Stimulated activated CD4-positive, alpha-beta T cell treated with anti-CD3 and anti-CD28 coated beads, Interleukin-2, amount 100 ng/mL, for 48 hours (primary cell): Measurements from ENCODE around the gene FOXN1.
"Not testable (repeated sequence)": the region's sequence is repeated elsewhere in the genome, so short reads cannot be mapped to it uniquely, and the experiment has no call there.

Experiments
- DNase-seq, 2 donors: peaks; one replicate each; pipeline ENCODE4 v3.0.0-alpha.2; 2020

FOXN1 gene, protein sequence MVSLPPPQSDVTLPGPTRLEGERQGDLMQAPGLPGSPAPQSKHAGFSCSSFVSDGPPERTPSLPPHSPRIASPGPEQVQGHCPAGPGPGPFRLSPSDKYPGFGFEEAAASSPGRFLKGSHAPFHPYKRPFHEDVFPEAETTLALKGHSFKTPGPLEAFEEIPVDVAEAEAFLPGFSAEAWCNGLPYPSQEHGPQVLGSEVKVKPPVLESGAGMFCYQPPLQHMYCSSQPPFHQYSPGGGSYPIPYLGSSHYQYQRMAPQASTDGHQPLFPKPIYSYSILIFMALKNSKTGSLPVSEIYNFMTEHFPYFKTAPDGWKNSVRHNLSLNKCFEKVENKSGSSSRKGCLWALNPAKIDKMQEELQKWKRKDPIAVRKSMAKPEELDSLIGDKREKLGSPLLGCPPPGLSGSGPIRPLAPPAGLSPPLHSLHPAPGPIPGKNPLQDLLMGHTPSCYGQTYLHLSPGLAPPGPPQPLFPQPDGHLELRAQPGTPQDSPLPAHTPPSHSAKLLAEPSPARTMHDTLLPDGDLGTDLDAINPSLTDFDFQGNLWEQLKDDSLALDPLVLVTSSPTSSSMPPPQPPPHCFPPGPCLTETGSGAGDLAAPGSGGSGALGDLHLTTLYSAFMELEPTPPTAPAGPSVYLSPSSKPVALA

DNA sequence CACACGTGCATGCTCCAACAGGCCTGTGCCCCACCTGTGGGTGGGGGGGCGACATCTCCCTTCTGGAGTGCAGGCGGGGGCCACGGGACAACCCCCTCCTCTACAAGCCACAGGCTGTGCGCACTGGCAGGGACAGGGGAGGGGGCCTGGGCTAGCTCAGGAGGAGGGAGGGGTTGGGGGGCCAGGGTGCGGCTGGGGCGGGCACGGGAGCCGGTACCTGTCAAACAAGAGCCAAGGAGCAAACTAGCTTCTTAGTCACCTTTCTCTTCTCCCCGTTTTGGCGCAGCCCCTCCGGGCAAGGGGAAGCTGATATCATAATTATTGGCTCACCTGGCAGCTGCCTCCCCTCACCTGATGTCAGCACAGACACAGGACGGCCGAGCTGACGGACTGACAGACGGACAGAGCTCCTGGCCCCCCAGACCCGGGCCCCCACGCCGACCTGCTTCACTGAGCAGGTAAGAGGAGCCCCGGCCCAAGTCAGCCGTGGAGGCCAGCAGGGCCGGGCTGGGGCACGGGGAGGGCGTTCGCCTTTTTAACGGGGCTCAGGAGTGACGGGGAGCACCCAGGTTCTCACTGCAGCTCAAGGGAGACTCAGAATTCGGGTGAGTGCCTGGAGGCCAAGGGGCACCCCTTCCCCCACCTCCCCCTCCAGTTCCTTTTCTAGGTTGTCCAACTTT, at the start of gene FOXN1:
Gene FOXN1, plus strand, starts transcription at position 363 of the 680 bp plus-strand sequence. CDS start 17,622 bp downstream, outside the sequence.
- DNase-seq, result no peak

DNA sequence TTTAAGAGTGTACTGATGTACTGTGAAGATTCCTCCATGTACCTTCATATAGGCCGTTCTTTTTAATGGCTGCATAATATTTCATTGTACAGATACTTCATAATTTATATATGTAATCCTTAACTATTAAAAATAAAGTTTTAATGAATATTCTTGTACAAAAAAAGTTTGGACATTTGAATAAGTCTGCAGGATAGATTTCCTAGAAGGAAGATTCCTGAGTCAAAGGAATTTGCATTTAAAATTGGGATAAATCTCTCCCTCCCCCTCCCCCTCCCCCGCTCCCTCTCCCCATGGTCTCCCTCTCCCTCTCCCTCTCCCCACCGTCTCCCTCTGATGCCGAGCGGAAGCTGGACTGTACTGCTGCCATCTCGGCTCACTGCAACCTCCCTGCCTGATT, 48.3 kb upstream of the FOXN1 start:
- no peak for DNase-seq

DNA sequence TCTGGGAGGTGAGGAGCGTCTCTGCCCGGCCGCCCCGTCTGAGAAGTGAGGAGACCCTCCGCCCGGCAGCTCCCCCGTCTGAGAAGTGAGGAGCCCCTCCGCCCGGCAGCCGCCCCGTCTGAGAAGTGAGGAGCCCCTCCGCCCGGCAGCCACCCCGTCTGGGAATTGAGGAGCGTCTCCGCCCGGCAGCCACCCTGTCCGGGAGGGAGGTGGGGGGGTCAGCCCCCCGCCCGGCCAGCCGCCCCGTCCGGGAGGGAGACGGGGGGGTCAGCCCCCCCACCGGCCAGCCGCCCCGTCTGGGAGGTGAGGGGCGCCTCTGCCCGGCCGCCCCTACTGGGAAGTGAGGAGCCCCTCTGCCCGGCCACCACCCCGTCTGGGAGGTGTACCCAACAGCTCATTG, 47.3 kb upstream of the FOXN1 start:
- not testable (repeated sequence) for DNase-seq

DNA sequence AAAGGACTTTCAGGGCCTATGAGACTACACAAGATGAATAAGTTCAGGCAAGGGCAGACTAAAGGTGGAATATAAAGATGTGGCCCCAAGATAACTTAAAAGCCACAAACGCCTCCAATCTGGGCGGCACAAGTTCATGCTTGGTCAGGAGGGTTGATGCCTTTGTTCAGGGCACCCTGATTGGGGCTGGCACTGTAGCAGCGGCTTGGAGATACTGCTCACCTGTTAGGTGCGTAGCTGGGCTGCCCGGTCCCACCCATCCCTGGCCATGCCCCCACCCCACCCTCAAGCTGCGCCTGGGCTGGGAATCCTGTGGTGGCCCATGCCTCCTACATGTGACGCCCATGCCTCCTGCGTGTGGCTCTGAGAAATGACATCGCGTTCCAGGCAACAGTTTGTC, 45.2 kb upstream of the FOXN1 start:
- DNase-seq, result no peak

DNA sequence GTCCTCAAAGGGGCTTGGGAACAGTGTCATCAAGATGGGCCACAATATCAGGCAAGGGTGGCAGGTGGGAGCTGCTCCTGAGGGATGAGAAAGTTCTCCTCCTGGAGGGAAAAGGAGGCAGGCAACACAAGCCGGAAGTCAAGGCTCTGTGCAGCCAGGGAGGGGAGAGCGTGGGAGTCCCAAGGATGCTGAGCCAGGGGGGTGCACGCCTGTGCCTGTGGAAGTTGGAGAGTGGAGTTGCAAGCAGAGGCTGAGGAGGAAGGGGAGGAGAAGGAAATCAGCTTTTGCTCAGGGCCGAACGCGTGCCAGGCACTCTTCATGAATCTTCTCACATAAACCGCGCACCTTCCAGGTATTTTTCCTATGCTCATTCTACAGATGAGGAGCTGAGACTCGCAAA, 40.1 kb upstream of the FOXN1 start:
- no peak for DNase-seq

DNA sequence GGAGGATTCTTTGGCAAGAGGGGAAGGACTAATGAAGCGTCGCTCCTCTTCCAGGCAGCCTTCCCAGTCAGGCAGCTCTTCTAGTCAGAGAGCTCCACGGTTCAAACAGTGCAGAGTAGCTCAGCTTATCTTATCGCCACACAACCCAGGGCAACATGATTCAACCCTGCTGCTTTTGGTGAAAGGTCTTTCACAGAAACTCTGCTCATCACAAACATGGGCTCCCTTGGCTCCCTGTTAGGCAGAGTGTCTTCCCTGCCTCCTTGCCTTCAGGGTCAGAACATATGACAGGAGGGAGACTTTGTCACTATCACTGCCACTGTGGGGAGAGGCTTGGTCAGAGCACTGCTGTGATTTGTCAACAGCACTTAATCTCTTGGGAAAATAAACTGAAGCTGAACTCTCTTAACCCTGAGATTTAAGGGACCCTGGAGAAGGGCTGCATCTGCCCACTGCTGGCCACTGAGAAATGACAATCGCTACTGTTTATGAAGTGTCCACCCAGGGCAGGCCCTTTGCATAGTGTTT, 39.6 kb upstream of the FOXN1 start:
- DNase-seq, result no peak

DNA sequence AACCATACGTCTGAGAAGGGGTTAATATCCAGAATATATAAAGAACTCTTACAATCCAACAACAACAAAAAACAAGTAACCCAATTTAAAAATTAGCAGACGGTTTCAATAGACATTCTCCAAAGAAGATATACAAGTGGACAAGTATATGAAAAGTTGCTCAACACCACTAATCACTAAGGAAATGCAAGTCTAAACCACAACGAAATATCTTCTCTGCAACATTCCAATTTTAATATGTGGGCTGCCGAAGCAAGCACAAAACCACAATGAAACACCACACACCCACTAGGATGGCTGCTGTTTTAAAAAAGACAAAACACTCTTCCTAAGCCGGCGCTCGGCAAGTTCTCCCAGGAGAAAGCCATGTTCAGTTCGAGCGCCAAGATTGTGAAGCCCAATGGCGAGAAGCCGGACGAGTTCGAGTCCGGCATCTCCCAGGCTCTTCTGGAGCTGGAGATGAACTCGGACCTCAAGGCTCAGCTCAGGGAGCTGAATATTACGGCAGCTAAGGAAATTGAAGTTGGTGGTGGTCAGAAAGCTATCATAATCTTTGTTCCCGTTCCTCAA, 38.6 kb upstream of the FOXN1 start:
- DNase-seq, result no peak

DNA sequence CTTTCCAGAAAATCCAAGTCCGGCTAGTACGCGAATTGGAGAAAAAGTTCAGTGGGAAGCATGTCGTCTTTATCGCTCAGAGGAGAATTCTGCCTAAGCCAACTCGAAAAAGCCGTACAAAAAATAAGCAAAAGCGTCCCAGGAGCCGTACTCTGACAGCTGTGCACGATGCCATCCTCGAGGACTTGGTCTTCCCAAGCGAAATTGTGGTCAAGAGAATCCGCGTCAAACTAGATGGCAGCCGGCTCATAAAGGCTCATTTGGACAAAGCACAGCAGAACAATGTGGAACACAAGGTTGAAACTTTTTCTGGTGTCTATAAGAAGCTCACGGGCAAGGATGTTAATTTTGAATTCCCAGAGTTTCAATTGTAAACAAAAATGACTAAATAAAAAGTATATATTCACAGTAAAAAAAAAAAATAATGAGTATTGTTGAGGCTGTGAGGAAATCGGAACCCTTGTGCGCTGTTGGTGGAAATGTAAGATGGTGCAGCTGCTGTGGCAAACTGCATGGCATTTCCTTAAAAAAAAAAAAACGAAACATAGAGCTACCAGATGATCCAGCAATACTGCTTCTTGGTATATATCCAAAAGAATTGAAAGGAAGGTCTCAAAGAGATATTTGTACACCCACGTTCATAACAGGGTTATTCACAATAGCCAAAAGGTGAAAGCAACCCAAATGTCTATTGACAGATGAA, 38.0 kb upstream of the FOXN1 start:
- DNase-seq, result not testable (repeated sequence)

DNA sequence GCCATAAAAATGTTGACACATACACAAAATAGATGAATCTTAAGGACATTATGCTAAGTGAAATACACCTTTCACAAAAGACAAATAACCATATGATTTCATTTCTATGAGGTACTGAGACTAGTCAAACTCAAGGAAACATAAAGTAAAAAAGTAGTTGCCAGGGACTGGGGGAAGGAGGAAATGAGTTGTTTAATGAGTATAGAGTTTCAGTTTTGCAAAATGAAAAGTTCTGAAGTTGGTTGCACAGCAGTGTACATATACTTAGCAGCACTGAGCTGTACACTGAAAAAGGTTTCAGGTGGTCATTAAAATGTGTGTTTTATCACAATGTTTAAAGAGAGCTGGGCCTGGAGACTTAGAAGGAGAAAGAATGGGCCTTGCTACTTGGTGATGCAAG, 37.4 kb upstream of the FOXN1 start:
- no peak for DNase-seq

DNA sequence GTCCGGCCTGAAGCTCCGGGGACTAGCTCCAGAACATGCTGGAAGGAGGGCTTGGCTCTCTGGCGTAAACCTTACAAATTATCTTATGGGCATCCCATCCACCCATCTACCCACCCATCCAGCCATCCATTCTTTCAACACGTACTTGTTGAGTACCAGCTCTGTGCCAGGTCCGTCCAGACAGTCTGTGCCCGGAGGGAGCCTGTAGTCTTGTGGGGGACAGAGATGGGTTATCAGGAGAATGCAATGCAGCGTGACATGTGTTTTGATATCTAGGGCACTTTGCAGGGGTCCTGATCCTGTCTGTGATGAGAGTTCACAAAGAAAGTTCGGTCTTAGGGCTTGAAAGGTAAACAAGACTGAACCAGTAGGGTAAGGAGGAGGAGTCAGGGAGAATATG, 36.8 kb upstream of the FOXN1 start:
- DNase-seq, result no peak

DNA sequence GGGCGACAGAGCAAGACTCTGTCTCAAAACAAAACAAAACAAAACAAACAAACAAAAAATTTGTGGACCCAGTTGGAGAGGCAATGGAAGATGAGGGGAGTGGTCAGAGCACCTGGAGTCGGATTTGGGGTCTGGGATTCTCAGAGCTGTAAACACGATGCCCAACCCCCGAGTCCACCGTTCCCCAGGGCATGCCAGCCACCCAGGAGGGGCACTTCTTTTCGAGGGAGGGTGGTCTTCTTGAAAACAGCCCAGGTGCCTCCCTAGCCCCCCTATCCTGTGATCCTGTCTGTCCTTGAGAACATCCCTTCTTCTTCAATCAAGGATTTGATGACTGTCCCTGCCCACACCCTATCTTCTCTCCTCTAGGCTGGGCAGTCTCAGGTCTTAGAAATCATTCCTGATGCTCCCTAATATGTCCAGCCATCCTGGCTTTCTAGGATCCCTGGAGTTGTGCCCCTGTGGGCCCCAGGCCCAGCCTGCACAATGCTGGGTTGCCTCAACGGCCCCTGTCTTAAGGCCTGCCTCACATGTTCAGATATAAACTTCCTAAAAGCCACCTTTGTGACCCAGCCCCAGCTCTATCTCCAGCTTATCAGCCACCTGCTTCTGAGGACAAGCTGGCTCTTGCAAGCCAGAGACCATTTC, 35.8 kb upstream of the FOXN1 start:
- DNase-seq, result no peak

DNA sequence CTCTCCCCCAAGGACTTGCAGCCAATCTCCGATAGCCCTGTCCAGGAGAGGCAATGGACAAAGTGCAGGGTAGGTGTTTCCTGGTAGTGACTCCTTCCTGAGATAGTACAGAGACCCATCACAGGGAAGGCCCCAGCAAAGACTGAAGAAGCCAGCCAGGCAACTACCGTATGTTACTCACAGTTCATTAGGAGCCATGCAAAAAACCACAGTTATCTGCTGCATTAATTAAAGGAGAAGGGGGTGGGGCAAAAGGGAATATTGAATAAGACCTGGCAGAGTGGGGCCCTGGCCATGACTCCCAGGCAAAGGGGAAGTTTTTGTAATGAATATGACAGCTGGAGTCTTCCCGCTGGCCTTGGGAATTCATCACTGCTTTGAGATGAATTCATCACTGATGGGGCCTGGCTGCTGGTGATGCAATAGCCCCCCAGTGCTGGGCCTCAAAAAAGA, 35.2 kb upstream of the FOXN1 start:
- DNase-seq, result no peak

DNA sequence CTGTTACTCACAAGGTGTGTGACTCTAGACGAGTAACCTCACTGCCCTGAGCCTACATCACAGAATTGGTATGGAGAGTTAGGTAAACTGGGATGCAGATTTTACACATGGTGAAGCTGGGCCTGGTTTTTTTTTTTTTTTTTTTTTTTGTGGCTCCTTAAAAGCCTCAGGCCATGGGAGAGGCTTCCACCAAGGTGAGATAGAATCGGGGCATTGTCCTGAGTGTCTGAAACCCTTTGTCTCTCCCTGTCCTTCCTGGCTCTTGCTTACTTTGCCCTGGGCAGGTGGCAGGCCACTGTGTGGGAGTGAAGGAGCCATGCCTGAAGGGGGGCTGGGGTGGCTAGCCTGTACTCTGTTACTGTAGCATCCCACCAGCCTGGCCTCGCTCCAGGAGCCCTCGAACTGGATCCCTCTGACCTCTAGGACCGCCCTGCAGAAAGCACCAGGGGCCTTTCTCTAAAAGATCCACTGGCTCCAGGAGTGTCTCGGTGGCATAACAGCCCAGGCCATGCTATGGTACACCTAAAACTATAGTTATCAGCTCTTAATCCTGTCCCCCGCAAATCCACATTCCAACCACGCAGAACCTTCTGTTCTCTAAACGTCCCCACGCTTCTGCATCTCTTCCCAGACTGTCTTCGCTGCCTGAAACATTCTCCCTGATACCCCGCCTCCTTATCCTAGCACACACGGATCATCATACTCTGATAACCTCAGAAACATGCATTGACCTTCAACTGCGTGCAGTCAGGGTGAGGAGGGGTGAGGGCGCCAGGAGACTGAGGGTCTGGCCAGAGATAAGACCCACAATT, 34.4 kb upstream of the FOXN1 start:
- no peak for DNase-seq

DNA sequence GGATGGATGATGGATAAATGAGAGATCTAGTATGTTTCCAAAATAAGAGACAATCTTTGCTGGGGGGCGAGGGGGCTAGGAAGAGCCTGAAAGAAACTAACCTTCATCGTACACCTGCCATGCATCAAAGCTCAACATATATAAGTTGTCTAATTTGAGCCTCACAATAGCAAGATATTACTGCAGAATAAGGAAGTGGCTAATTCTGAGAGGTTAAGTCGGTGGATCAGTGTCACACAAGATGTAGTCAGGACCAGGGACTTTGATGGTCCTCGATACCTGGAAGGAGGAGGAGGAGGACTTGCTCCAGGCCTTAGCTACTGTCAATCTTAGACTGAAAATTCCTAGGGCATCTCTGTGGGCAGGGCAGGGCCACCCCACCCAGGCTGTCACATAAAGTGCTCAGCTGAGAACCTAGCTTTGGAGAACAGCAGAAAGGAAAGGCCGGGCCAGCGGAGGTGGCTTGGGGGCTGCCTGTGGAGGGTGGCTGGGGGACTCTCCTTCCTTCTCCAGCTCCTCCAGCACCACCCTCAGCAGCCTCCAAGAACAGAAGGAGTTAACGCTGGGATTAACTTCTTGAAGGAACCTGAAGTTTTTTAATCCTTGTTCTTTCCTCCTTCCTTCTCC, 33.2 kb upstream of the FOXN1 start:
- DNase-seq, result no peak

DNA sequence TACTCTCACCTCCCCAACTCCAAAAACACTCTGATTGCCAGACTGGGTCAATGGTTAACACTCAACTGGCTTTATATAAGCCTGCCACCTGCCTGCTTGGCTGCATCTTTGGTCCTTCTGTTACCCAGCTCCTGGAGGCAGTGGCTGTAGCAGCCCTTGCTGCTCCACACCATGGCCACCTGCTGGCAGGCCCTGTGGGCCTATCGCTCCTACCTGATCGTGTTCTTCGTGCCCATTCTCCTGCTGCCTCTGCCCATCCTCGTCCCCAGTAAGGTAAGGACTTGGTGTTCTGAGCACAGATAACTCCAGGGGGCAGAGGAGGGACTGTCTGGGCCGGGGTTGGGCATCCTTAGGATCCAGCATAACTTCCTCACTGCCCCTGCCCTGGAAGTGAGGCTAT, 32.6 kb upstream of the FOXN1 start, which contains the start of gene SLC13A2:
Gene SLC13A2, plus strand, starts transcription at position 103 of the 400 bp plus-strand sequence. Its CDS starts 69 bp downstream, at position 172.
- no peak for DNase-seq

DNA sequence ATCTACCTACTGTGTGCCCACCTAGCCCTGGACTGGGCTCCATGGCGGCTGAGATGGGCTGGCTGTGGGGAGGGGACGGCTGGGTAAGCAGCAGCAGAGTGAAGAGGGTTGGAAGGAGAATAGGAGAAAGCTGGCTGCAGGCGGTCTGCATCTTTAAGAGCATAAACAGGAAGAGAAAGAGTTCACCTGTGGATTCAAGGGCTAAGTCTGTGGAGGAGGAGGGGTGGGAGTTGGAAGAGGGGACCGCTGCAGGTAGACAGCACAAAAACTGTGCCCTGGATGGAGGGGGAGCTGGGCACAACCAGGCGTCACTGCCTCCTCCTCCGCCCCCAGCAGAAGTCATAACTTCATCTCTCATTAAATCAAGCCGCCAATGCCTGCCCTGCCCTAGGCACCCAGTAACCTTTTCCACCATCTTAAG, 32.0 kb upstream of the FOXN1 start:
- no peak for DNase-seq

DNA sequence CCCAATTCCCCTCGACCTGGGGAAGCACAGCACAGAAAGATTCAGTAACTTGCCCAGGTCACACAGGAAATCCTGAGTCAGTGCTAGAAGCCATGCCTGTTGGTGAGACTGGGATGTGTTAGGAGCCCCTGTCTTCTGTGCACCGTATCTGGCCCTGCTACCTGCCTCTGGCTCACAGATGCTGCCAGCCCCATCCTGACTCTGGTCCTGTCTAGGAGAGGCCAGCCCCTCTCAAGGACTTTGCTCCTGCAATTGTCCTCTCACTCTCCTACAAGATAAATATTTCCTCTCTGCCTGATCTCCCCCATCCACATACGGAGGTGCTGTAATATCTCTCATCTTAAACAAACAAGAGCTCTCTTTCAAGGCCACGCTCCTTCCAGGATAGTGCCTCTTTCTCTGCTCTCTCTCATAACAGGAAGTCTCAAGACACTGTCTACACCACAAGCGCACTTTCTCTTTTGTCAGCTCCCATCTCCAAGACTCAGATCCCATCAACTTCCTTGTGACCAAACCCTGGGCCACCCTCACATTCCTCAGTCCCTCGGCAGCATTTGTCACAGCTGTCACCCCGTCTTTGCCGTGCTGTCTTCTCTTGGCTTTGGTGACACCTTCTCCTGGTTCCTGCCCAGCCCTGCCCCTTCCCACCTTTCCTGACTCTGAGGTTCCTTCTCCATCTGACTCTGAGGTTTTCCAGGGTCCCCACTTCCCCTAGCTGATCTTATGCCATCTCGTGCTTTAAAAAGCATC, 30.8 kb upstream of the FOXN1 start:
- no peak for DNase-seq

DNA sequence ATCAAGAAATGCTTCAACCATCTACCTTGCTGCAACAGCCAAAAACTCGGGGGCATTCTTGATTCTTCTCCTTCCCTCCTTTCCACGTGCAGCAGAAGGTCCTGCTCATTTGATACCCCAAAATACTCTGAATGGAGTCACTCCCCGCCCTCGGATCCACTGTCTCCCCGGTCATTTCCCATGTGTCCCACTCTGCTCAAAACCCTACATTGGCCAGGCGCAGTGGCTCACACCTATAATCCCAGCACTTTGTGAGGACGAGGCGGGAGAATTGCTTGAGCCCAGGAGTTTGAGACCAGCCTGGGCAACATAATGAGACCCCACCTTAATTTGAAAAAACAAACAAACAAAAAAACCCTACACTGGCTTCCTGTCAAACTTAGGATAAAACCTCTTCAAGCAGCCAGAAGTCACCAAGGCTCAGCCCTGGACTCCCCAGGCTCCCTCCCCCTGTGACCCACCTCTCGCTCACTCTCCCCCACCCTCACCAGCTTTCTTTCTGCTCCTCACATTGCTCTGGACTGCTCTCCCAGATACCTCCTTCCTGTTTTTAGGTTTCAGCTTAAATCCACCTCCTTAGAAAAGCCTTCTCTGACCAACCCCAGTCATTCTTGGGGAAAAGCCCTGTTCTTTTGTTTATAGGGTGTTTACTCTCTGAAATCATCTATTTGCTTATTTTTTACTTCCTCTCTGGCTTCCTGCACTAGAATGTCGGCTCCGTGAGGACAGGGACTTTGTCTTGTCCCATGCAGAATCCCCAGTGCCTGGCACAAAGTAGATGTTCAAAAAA, 29.9 kb upstream of the FOXN1 start:
- no peak for DNase-seq

DNA sequence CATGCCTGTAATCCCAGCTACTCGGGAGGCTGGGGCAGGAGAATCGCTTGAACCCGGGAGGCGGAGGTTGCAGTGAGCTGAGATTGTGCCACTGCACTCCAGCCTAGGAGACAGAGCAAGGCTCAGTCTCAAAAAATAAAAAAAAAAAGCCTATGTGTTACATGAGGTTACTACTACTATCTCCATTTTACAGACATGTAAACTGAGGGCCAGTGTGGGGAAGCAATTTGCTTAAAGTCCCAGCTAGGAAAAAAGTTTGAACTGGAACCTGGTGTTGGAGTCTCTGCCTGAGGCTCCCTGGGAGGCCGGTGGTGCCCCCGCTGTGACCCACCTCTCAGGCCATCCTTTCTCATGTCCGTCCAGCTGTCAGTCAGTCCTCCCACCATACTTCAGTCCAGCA, 28.2 kb upstream of the FOXN1 start:
- no peak for DNase-seq
